Activated CD4-positive, alpha-beta T cell treated with anti-CD3 and anti-CD28 coated beads, Interleukin-2, amount 50 U/mL, for 16 hours (primary cell): Measurements from ENCODE around the gene CARS1.
"Not testable (repeated sequence)": the region's sequence is repeated elsewhere in the genome, so short reads cannot be mapped to it uniquely, and the experiment has no call there.

ENCODE experiments used
- DNase-seq: peaks from one replicate; pipeline ENCODE4 v3.0.0-alpha.2; 2020

Gene CARS1

GRCh38 chr11:3089236-3090061, 32.2 kb upstream of the CARS1 start:
- DNase-seq = no peak

GRCh38 chr11:3088806-3089205, 31.6 kb upstream of the CARS1 start:
- DNase-seq = no peak

GRCh38 chr11:3087821-3088800, 30.9 kb upstream of the CARS1 start:
- DNase-seq = no peak

DNA sequence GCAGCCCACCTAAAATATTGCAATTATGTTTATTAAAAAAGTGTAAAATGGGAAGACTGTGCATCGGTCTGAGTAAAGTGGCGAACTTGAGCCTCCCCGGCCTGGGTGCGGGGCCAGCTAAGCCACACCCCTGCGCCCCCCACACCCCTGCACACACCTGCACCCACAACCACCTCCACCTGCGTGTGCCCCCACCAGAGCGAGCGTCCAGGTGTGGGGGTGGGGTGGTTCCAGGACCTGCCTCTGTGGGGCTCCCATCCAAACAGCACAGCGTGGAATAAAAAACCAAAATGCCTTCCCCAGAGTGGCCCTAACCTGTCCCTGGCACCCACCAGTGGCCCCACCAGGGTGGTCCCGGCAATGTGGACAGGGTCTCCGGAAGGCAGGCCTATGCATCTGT, 30.1 kb upstream of the CARS1 start:
- DNase-seq = no peak

DNA sequence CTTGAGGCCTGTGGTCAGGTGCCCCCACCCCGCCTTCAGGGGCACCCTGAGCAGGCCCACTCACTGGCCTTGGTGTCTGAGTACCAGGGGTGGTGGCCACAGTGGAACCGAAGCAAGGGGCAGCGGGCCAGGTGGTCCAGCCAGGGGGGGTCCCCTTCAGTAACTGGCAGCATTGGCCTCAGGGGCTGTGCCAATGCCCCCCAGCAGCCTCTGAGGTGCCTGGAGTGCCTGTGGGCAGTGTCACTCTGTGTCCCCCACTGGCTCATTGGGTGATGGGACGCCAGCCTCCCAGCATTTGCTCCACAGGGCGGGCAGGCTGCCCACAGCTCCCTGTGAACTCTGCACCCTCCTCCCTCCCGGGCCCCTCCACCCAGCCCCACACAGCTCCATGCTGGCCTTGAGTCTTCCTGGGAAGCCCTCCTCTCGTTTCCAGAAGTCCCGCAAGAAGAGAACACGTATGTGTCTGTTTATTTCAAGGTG, 29.5 kb upstream of the CARS1 start:
- DNase-seq = no peak

DNA sequence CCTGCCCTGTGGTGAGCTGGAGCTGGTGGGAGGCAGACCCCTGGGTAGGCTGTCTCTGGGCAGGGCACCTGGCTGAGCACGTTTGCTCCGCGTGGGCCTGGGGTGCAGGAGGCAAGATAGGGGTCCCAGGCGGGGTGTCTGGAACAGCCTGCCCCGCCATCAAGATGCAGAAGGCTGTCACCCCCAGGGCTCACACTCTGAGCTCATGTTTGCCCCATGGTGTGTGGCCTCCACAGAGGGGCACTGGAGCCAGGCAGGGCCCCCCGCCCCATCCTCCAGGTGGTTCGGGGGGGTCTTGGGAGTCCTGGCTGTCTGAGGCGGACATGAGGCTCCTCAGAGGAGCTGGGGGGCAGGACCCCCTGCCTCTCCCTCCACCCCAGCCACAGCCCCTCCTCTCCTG, 28.9 kb upstream of the CARS1 start:
- DNase-seq = no peak

DNA sequence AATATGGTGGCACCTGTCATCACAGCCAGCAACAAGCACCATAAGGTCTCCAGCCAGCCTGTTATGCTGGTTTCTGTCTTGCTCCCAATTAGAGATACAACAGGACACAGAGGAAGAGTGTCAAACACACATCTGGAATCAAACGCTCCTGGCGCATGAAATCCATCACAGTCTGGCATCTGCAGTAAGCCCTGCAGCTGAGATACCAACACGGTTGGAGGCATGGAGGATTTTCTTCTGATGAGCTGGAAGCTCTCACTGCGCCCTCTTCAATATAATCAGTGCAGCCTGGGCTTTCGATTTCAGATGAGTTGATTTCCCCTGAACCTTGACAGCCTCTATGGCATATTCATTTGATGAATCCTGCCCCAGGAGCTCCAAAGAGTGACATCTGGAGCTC, 27.8 kb upstream of the CARS1 start:
- no peak for DNase-seq

- no peak for DNase-seq
These were observed 26.1 kb upstream of the CARS1 start for GRCh38 chr11:3083321-3083720.

- DNase-seq = no peak
These were observed 24.1 kb upstream of the CARS1 start for GRCh38 chr11:3081386-3081751.

DNA sequence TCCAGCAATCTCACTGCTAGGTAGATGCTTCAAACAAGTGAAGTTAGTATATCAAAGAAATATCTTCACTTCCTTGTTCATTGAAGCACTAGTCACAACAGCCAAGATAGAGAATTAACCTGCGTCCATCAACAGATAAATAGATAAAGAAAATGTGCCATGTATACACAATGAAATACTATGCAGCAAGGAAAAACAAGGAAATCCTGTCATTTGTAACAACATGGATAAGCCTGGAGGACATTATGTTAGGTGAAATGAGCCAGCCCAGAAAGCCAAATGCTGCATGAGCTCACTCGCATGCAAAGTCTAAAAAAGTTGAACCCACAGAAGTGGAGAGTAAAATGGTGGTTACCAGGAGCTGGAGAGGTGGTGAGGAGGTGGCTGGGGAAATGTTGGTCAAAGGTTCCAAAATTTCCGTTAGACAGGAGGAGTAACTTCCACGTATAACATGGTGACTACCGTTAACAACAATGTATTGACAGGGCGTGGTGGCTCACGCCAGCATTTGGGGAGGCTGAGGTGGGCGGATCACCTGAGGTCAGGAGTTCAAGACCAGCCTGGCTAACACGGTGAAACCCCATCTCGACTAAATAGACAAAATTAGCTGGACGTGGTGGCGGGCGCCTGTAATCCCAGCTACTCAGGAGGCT, 23.6 kb upstream of the CARS1 start:
- DNase-seq = no peak

DNA sequence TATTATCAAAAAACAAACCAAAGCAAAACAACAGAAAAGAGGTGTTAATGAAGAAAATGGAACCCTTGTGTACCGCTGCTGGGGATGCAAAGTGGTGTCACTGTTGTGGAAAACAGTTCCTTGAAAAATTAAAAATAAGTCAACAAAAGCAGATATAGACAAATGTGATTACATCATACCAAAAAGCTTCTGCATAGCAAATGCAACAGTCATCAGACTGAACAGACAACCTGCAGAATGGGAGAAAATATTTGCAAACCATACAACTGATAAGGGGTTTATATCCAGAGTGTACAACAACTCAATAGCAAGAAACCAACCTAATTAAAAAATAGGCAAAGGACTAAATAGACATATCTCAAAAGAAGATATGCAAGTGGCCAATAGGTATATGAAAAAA, 22.9 kb upstream of the CARS1 start:
- DNase-seq = no peak

DNA sequence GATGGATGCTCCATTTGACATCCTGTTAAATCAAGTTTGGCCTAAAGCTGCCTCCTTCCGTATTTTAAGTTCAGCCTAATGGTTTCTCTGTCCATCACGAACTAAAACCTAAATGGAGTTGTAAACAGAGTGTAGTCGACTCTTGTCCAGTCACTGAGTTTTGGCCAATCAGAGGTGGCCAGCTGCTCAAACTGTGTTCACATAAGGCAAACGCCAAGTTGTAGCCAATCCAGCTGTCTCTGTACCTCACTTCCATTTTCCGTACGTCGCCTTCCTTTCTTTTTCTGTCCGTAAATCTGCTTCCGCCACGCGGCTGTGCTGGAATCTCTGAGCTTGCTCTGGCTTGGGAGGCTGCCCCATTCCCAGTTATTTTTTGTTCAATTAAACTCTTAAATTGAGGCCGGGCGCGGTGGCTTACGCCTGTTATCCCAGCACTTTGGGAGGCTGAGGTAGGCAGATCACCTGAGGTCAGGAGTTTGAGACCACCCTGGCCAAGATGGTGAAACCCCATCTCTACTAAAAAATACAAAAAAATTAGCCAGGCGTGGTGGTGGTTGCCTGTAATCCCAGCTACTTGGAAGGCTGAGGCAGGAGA, 20.7 kb upstream of the CARS1 start:
- DNase-seq = no peak

DNA sequence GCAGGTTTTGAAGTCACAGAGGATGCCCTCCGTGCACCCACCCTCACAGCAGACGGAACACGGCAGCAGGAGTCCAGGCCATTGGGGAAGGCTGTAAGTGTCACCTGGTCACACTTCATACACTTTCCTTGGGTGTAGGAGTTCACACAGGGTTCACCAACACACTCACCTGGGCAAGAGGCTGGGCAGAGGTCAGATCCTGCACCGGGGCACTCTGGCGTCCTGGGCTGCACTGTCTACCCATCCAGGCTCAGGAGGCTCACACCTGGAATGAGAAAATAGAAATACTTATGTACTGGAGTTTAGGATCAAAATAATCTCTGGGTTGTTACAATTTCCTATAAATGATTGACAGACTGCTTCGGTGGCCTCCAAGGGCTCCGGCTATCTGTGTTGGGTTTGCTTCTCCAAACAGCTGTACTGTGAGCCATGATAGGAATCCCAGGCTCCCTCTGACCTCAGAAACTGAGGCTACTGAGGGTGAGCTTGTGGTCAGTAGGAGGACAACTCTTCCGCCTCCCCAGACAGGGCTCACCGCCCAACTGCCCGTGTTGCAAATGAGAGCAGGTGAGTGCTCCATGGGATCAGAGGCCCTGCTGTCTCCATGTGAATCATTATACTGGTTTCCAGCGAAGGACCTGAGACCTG, 20.1 kb upstream of the CARS1 start:
- DNase-seq = no peak

- no peak for DNase-seq
These were observed 17.8 kb upstream of the CARS1 start for GRCh38 chr11:3074912-3075589.

GRCh38 chr11:3073029-3073435, 15.8 kb upstream of the CARS1 start:
- no peak for DNase-seq

DNA sequence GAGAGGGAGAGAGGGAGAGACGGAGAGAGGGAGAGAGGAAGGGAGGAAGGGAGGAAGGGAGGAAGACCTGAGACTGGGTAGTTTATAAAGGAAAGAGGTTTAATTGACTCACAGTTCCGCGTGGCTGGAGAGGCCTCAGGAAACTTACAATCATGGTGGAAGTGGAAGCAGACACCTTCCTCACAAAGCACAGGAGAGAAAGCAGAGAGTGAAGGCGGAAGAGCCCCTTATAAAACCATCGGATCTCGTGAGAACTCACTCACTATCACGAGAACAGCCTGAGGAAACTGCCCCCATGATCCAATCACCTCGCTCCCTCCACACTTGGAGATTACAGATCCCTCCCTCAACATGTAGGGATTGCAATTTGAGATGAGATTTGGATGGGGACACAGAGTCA, 12.2 kb upstream of the CARS1 start:
- DNase-seq = no peak

- DNase-seq = not testable (repeated sequence)
These were observed 9.1 kb upstream of the CARS1 start for GRCh38 chr11:3066308-3066707.

GRCh38 chr11:3064709-3065108, 7.5 kb upstream of the CARS1 start:
- not testable (repeated sequence) for DNase-seq

- not testable (repeated sequence) for DNase-seq
These were observed 6.7 kb upstream of the CARS1 start for GRCh38 chr11:3063876-3064275.

DNA sequence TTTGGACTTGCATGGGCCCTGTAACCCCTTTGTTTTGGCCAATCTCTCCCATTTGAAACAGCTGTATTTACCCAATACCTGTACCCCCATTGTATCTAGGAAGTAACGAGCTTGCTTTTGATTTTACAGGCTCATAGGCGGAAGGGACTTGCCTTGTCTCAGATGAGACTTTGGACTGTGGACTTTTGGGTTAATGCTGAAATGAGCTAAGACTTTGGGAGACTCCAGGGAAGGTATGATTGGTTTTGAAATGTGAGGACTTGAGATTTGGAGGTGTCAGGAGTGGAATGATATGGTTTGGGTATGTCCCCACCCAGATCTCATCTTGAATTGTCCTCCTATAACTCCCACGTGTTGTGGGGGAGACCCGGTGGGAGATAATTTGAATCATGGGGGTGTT, 6.2 kb upstream of the CARS1 start:
- not testable (repeated sequence) for DNase-seq

- DNase-seq = no peak
These were observed 3.3 kb upstream of the CARS1 start for GRCh38 chr11:3060436-3061025.
